Activated T-cell treated with anti-CD3 and anti-CD28 coated beads, Interleukin-2, amount 50 U/mL, for 48 hours (primary cell): ENCODE measurements around the gene MPZ.
"Not testable (repeated sequence)": the region's sequence is repeated elsewhere in the genome, so short reads cannot be mapped to it uniquely, and the experiment has no call there.

Experiments
- DNase-seq, 2 experiments: peaks; one replicate each; pipeline ENCODE4 v3.0.0-alpha.2; 2020

The MPZ gene

DNA sequence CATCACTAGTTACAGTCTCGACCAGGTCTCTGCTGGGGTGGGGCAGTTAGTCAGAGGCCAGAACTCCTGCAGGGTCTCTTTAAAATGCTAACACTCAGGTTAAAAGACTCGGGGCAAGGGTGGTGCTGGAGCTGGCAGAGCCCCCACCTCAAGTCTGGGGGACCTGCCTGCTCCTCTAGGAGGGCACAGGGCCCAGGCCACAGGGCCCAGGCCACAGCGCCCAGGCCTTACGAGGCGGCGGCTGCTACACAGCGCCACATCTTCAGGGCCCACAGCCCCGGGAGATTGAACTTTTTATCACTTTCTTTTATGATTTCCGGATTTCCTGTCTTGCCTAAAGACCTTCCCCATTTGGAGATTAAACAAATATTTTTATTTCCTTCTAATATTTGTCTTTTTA, 10.4 kb downstream of the MPZ start:
- DNase-seq = no peak

DNA sequence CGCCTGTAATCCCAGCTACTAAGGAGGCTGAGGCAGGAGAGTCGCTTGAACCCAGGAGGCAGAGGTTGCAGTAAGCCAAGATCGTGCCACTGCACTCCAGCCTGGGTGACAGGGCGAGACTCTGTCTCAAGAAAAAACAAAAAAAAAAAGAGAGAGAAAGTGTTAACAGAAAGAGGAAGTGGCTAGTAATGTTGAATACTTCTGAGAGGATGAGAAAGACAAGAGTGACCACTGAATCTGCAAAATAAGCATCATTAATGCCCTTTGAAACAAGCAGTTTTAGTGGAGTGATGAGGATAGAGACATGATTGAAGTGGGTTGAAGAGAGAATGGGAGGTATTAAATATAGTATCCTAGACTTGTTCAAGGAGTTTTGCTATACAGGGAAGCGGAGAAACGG, 11.7 kb downstream of the MPZ start:
- no peak for DNase-seq

DNA sequence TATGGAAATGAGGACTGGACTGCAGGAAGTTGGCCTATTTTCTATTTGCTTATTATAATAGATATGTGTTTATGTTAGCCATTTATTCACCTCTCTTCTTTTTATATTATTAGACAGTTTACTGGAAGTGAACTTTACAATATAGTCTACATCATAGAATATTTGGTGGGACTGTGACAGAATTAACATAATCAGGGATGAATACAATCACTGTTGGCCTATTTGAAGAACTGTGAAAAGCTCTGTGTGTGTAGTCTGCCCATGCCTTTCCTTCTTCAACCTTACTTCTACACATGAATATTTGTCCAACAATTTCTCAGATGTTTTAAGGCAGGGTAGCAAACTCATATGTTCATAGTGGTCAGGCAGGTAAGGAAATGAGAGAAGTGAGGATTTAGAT, 12.4 kb downstream of the MPZ start:
- DNase-seq = no peak

DNA sequence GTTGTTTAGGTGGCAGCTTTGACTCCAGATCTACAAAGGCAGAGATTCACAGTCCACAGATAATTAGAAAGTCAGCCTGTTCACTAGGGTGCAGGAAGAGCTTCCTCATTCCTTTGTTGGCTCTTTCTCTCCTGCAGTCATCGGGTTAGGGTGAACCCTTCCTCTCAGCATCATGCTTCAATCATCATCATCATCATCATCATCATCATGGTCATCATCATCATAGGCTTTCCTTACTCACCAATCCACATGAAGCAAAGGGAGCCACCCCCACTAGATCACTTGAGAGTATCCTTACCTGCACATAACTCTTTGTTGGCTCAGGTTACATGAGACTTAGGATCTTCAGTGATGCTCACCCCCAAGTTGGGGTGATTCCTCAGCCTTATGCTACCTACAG, 19.0 kb downstream of the MPZ start:
- DNase-seq = no peak

DNA sequence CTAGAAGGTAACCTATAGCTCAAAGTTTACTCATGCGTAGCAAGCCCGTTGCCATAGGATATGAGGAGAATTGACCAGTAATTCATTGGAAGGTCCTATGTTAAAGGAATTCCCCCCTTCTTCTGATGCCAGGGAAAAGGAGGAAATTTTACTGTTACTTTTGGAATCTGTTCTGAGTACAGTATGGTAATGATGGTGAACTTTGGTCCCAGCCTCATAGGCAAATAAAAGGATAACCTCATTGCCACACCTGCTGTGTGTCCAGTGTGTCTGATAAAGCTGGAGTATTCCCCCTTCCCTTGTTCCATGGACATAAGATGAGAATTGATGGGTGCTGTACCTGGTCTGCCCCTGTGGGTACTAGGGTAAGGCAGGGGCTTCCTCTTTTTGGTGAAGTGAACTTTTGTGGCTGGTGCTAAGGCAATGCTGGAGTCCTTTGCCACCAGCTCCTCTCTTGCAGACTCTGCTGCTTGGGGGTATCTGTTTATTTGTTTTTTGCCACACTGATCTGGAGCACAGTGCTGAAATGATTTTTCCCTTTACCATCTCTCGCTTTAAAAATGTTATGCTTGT, 22.2 kb downstream of the MPZ start:
- no peak for DNase-seq

DNA sequence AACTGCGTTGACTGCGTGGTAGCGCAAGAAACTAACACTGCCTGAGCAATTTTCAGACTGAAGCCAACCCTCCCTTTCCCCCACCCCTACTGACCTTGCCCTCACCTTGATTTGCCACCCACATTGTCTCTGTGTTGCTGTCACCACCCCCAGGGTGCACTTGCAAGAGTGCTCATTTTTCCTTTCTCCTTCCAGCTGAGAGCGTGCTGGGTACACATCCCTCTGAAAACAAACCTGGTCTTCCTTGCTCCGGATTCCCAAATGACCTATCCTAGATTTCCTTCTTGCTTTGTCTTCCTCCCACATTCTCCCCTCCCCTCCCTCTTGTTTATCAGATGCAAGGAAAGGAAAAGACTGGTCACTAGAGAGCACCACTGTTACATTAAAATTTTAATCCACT, 24.2 kb downstream of the MPZ start:
- DNase-seq = no peak

DNA sequence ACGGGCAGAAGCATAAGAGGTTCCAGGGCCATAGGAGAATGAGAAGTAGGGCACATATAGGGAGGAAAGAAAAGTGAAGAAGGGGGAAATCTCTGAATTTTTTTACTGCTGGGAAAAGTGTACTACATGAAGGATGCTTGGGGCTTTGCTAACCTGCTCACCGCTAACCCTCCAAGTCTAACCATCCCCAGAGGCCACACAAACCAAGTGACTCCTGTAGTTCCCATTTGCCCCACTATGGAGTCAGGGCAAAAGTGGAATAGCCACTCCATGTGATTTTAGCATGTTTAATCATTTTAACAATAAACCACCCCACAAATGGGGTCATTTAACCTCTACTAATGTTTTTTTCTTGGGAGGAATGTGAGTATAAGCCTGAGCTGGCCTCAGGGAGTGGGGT, 24.7 kb downstream of the MPZ start:
- DNase-seq = no peak

DNA sequence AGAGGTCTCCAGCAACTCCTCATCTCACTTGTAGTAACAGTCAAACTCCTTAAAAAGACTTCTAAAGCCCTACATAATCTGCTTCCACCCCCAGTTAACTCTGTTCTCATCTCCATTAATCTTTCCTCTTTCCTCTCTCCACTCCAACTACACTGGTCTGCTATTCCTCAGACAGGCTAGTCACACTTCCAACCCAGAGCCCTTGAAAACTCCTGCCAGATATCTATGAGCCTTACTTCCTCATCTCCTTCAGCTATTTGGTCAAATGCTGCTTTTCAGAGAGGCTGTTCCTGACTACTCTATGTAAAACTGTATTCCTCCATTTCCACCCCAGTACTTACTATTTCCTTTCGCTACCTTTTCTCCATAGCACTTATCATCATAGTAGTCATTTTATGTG, 26.8 kb downstream of the MPZ start:
- DNase-seq = no peak

DNA sequence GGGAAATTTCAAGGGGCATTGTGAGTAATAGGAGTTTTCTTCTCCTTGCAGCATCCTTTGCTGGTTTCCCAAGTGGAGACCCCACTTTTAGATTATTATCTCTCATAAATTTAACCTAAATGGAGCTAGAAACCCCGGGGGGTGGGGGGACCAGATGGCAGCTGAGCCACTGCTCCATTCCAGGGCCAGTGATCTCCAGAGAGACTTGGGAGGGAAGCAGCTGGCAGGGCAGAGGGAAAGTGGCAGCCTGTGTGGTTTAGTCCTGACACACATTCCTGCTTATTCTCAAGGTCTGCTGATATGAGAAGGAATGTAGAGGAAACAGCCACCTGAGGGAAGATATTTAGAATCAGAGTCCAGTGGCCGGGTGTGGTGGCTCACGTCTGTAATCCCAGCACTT, 34.9 kb downstream of the MPZ start:
- no peak for DNase-seq

DNA sequence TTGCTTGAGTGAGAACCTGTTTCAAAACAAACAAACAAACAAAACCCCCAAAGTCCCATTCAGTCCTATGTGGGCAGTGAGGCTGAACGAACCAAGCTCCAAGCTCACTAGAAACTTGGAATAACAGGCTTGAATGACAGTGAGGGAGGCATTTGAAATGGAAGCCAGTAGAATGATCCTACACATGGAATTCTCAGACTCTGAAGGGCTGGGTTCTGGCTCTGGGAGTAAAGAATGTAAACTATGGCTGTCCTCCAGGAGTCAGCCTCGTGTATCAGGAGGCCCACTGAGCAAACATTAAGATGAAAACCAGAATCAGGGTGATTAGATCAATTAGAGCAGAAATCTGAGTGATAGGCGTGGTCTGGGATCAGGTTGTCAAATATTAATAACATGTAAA, 36.4 kb downstream of the MPZ start:
- no peak for DNase-seq

DNA sequence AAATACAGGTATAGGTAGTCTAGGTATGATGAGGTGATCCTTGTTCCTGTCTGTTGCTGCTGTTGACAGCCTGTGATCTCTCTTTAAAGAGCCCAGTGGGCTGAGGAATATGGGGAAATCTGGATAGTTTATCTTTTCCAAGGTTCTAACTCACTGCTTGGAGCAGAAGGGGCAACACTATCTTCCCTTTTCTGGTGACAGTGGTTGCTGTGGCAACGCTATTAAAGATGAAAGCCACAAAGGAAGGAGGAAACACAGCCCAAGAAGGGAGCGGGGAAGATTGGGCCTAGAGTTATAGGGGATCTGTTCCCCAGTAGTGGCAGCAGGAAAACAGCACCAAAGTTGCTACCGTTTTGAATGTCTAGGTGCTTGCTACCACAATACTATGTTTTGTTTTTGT, 42.4 kb downstream of the MPZ start:
- DNase-seq = no peak

DNA sequence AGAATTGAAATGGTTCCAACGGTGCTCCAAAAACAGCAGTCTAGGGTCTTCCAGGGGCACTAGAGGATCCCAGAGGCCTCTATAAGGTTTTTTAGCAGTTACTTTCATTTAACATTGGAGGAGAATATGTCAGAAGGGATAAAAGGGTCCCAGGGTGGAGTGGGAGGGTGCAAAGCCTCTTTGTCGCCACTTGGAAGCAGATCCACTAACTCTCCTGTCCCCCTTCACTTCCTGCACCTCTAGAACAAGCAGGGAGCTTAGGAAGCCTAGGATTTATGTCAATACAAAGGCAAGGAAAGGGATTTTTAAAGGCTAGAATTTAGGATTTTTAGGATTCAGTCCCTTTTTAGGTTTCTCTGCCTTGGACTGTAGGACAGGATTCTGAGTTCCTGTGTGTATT, 42.9 kb downstream of the MPZ start:
- no peak for DNase-seq

DNA sequence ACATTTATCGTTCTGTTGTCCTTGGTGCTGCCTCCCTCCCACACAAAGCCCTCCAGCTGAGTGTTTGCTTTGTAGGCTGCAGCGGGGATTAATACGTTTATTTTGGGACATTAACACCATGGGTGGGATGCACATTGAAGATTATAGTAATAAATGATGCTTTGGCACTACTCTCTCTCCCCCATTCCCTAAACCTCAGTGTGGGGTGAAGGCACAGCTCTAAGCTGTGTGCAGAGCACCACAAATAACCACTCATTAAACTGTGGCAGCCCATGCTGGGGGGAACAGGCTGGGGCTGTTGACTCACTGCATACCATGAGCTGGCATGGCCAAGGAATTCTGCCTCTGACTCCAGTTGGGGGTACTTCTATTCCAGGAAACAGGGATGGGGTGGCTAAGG, 43.6 kb downstream of the MPZ start:
- no peak for DNase-seq

DNA sequence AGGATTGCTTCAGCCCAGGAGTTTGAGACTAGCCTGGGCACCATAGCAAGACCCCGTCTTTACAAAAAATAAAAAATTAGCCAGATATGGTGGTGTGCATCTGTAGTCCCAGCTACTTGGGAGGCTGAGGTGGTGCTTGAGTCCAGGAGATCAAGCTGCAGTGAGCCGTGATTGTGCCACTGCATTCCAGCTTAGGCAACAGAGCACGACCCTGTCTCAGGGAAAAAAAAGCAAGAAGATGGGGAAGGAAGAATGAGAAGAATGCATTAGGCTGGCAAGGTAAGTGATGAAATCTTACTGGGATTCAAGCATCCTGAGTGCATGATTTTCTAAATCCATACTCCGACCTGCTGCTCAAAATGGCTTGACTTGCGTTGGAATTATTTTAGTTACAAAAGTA, 44.5 kb downstream of the MPZ start:
- no peak for DNase-seq

DNA sequence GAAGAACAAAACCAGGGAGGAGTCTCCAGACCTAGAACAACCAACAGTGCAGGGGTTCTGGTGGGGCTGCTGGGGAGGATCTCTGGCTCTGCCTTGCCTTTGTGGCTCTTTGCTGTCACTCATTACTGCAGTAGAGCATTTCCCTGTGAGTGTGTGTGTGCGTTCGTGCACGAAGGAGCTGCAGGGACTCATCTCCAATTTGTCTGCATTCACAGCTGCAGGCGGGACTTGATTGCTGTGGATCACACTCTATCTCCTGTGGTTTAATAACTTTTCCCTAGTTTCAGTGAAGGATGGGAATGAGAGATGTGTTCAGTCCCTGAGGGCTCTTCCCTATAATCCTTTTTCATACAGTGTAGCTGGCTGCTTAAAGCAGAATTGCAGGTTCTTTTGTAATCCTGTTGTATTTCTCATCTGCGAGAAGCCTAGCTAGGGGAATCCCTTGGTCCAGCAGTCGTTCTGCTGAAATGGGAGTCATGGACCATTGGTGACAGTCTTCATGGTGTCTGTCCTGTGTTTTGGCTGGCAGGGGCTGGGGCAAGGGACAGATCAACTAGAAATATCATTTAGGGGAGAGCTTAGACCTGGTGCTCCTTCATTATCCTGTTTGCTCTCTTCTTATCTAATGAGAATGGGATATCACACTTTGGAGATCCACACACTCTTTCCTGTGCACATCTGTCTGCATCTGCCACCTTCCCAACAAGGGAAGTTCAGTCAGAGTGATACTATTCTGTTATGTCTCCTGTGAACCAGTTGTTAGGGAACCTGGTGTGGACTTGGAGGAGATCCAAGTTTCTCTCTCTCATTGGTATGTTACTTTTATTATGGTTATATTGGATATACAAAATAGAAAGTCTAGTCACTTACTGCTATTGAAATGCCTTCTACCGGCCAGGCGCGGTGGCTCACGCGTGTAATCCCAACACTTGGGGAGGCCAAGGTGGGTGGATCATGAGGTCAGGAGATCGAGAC, 48.2 kb downstream of the MPZ start:
- no peak for DNase-seq

DNA sequence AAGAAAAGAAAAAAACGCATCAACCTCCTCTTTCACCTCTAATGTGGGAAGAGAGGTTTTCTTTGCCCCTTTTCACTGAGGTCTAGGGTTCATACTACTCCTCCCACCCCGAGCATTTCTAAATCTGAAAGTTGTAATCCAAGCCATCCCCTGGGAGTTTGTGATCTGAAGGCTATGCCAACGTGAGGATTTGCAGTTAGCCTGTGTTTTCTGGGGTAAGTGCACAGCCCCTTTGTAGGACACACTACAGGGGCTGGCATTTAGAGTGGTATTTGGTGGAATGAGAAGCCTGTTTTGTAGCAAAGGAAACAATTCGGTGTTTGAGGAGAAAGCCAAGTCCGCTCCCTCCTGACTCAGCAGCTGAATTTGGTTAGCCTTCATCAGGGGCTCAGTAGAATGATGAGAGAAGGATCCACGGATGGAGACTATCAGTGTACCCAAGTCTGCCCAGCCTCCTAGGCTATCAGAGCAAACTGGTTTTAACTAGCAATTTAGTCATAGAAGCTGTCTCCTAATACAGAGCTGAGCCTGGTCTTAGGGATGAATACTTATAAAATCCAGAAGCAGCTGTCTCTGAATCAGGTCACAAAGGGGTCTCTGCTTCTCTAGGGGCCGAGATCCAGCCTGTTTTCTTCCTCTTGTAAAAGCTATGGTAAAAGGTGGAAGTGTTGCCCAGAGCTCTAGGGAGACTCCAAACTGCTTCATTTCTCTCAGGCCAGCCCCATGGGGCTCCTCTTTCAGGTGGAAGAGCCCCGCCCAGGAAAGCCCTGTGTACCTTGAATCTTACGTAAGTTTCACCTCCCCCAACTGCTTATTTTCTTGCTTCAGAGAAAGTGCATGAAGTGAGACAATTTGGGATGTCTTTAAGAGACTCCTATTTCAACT, 49.1 kb downstream of the MPZ start:
- DNase-seq = no peak

DNA sequence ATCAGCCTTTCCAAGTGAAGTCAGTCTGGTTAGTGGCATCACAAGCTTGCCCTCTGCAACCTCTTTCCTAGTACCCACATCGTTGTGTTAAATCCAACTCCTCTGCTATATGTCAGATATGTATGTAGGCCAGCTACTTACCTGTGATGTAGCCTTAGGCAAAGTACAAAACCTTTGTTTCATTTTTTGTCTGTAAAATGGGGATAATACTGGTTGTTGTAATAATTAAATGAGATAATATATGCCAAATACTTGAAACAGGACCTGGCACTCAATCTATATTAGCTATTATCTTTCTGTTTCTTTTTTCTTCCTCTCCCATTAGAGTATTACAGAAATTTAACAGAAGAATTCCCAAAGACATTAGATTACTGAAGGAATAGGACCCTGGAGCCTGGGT, 50.0 kb downstream of the MPZ start:
- no peak for DNase-seq

DNA sequence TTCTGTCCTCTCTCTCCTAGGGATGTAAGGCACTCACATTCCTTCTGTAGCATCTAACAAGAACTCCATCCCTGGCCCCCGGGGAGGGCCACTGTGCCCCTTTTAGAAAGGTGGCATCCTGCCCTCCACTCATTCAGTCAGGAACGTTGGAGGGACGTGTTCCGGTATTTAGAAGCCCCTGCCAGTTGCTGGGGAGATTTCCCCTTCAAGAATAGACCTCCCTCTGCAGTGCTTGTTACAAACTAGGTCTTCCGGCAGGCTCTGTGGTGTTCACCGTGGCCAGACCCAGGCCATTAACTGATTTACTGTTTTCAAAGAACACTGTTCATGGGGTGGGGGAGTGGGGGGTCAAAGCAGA, 50.4 kb downstream of the MPZ start:
- DNase-seq = no peak

DNA sequence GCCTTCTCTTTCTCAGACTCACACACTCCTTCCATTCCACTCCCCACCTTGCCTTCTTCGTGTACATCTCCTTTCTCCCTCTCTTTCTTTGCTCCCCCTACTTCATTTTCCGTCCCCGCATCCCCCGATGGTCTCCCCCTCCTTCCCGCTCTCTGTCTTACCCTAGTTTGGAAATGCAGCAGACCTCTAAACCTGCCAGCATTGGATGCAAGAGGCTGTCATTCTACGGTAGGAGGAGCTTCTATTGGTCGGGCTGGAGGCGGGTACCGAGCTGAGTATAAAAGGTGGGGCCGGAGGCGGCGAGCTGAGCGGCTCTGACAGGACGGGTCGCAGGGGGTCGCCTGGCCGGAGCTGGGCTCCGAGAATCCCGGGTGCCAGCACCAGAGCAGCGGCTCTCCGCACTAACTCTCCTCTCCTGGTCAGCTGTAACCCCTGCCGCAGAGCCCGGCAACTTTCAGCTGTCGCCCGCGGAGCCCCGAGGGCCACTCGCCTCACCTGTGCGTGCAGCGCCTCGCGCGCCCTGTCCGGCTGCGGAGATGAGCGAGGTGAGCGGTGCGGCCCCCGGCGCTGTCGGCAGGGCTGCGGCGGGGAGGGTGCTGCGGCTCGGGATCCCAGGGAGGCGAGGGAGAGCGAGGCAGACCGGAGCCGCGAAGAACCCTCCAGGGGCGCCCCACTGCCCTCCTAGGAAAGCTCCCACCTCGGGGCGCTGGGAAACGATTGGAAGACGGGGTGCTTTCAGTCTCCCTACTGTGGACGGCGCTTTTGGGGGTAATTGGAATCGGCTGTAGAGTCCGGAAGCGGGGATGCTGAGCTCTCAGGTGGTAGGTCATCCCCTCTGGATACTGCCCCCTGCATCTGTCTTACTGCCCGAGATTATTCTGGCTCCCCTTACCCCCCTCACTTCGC, 51.1 kb downstream of the MPZ start, which contains the start of gene PCP4L1:
PCP4L1 (plus strand) TSS at position 307 of the 906 bp plus-strand sequence; CDS start at position 537, 230 bp downstream.
- peak; percentile 61 to 65 for DNase-seq

DNA sequence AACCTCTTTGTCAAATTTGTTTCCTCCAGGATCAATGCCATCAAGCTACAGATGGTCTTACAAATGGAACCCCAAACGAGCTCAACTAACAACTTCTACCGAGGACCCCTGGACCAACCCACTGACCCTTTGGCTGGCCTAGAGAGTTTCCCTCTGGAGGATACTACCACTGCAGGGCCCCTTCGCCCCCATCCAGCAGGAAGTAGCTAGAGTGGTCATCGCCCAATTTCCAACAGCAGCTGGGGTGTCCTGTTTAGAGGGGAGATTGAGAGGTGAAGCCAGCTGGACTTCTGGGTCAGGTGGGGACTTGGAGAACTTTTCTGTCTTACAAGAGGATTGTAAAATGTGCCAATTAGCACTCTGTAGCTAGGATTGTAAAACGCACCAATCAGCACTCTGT, 52.7 kb downstream of the MPZ start:
- DNase-seq = not testable (repeated sequence)

DNA sequence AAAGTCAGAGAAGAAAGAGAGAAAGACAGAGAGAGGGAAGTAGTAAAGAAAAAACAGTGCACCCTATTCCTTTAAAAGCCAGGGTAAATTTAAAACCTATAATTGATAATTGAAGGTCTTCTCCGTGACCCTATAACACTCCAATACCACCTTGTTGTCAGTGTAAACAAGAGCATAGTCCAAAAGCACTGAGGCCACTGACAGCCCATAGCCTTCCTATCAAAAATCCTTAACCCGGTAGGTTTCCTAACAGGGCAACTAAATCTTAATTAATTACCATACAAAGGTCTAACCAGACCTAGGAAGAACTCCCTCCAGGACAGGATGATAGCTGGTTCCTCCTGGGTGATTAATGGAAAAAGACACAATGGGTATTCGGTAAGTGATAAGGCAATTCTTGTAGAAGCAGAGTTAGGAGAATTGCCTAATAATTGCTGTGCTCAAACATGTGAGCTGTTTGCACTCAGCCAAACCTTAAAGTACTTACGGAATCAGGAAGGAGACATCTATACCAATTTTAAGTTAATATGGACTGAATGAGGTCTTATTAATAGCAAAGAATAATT, 53.7 kb downstream of the MPZ start:
- not testable (repeated sequence) for DNase-seq

DNA sequence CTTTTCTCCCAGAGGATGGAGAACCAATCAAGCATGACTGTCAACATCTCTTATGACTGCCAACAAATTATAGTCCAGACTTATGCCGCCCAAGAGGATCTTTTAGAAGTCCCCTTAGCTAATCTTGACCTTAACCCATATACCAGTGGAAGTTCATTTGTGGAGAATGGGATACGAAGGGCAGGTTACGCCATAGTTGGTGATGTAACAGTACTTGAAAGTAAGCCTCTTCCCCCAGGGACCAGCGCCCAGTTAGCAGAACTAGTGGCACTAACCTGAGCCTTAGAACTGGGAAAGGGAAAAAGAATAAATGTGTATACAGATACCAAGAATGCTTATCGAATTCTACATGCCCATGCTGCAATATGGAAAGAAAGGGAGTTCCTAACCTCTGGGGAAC, 54.5 kb downstream of the MPZ start:
- not testable (repeated sequence) for DNase-seq
